Left renal pelvis (tissue), 4 donors: ENCODE data around the gene TPCN1. TPM values are rescaled to one million over a fixed set of nuclear protein-coding genes. Genes with fewer than 3 reads are reported as not detected.

Source experiments
- DNase-seq, 4 donors: peaks; one replicate each; pipeline ENCODE4 v3.0.0-alpha.2; 2013; ENCODE audit warnings: low read depth in 4 of 4, low spot score in 3 of 4
- polyA plus RNA-seq, 4 donors: library from polyadenylated mRNA; unstranded; fragments of 120-200 nt; gene quantifications; one replicate each; pipeline ENCODE4 v1.2.1, GENCODE V29; 2013; ENCODE audit not compliant: insufficient read length in 4 of 4

Gene TPCN1
- polyA plus RNA-seq, 4 donors = 20.4 to 46.8 (median 30.1) TPM

- DNase-seq = no peak
Measured at GRCh38 chr12:113239288-113239771, 18.1 kb downstream of the TPCN1 start.

GRCh38 chr12:113239811-113240331 lies 18.6 kb downstream of the TPCN1 start:
- DNase-seq = no peak

- DNase-seq = no peak
Measured at GRCh38 chr12:113240395-113240794, 19.1 kb downstream of the TPCN1 start.

GRCh38 chr12:113241191-113242025 lies 20.1 kb downstream of the TPCN1 start:
- DNase-seq = no peak

GRCh38 chr12:113242026-113242418 lies 20.8 kb downstream of the TPCN1 start:
- DNase-seq = no peak

GRCh38 chr12:113242560-113242959 lies 21.3 kb downstream of the TPCN1 start:
- no peak for DNase-seq

GRCh38 chr12:113244047-113244460 lies 22.8 kb downstream of the TPCN1 start:
- no peak for DNase-seq

GRCh38 chr12:113244478-113244958 lies 23.3 kb downstream of the TPCN1 start:
- DNase-seq = no peak

- peak; percentile 78 to 90 (median 82) for DNase-seq
Measured at GRCh38 chr12:113245695-113246477, 24.6 kb downstream of the TPCN1 start.

- DNase-seq = no peak
Measured at GRCh38 chr12:113246478-113247122, 25.3 kb downstream of the TPCN1 start.

- no peak for DNase-seq
Measured at GRCh38 chr12:113247123-113248050, 26.1 kb downstream of the TPCN1 start.

- no peak for DNase-seq
Measured at GRCh38 chr12:113248051-113248825, 27.0 kb downstream of the TPCN1 start.

- DNase-seq = no peak
Measured at GRCh38 chr12:113248842-113249435, 27.7 kb downstream of the TPCN1 start.

- DNase-seq = no peak
Measured at GRCh38 chr12:113249546-113249945, 28.3 kb downstream of the TPCN1 start.

- no peak for DNase-seq
Measured at GRCh38 chr12:113250045-113250444, 28.8 kb downstream of the TPCN1 start.

GRCh38 chr12:113251404-113252070 lies 30.3 kb downstream of the TPCN1 start:
- no peak for DNase-seq

GRCh38 chr12:113252494-113252893 lies 31.2 kb downstream of the TPCN1 start:
- no peak for DNase-seq
